Fibroblast of pulmonary artery (primary cell): Measurements from ENCODE around the gene VPS13D.

Experiments used
- DNase-seq: peaks from one replicate; pipeline ENCODE4 v3.0.0-alpha.2; 2010; ENCODE audit warnings: low read depth
- H3K4me3 ChIP-seq: replicated peaks from 2 replicates; pipeline ENCODE4 v1.5.1; 2011; ENCODE audit warnings: low read depth, mild to moderate bottlenecking, control low read depth, low read length, moderate library complexity
- TF ChIP-seq, protein P1 (sequence below): IDR thresholded peaks from 2 replicates; pipeline ENCODE4 v1.5.1; 2011; ENCODE audit warnings: mild to moderate bottlenecking, control low read depth, low read length, inconsistent platforms; ENCODE audit errors: missing control alignments

VPS13D gene

DNA sequence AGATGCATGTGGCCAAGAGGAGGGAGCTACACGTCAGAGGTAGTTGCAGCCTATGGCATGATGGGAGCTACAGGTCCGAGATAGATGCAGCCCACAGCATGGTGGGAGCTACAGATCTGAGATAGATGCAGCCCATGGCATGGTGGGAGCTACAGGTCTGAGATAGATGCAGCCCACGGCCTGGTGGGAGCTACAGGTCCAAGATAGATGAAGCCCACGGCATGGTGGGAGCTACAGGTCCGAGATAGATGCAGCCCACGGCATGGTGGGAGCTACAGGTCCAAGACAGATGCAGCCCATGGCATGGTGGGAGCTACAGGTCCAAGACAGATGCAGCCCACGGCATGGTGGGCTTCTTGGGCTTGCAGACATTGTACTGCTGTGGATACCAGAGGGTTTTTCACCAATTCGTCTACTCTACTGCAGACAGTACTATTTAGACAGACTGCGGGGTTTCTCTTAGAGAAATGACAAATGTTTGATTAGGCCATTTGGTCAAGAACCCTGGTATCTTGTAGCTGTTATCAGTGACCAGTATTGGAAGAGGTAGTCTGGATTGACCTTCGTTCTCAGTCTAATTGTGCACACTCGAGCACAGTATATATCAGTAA is 260.8 kb downstream of the VPS13D start:
- DNase-seq = no peak
- TF ChIP-seq, protein P1, sequence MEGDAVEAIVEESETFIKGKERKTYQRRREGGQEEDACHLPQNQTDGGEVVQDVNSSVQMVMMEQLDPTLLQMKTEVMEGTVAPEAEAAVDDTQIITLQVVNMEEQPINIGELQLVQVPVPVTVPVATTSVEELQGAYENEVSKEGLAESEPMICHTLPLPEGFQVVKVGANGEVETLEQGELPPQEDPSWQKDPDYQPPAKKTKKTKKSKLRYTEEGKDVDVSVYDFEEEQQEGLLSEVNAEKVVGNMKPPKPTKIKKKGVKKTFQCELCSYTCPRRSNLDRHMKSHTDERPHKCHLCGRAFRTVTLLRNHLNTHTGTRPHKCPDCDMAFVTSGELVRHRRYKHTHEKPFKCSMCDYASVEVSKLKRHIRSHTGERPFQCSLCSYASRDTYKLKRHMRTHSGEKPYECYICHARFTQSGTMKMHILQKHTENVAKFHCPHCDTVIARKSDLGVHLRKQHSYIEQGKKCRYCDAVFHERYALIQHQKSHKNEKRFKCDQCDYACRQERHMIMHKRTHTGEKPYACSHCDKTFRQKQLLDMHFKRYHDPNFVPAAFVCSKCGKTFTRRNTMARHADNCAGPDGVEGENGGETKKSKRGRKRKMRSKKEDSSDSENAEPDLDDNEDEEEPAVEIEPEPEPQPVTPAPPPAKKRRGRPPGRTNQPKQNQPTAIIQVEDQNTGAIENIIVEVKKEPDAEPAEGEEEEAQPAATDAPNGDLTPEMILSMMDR = no peak
- H3K4me3 ChIP-seq = no peak overlapping the region

DNA sequence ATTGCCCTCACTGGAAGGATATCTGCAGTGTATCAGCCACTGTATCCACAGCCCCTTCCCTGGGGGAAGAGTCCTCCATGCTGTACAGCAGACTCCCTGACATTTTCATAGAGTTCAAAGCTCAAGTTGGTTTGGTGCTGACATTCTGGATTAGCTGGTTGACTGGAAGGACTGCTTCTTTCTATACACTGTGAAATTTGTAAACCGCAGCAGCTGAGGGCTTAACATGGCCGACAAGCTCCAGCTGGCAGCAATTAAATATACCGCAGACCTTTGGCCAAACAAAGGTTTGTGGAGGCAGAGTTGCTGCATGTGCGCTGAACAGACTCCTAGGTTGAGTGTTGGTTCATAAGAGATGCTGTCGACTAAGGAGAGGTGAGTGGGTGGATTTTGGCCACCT is 261.8 kb downstream of the VPS13D start:
- H3K4me3 ChIP-seq = no peak overlapping the region
- DNase-seq = no peak
- TF ChIP-seq, protein P1 = no peak

DNA sequence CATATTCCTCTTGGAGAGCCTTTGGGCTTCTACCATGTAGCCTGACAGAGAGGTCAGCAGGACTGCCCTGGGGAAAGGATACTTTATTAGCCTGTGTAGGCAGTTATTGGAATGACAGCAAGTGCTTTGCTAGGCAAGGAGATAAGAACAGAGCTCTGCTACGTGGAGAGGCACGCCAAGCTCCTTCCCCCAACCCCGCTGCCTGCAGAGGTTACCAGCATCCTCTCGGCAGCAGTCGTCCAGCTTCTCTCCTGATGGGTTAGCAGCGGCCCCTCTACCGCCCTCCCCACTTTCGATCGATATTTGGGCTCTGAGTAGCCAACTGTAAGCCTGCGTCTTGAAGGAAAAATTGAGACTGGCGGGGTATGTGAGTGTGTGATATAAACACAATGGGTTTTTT is 265.9 kb downstream of the VPS13D start:
- TF ChIP-seq, protein P1 = no peak
- DNase-seq = no peak
- H3K4me3 ChIP-seq = no peak overlapping the region

DNA sequence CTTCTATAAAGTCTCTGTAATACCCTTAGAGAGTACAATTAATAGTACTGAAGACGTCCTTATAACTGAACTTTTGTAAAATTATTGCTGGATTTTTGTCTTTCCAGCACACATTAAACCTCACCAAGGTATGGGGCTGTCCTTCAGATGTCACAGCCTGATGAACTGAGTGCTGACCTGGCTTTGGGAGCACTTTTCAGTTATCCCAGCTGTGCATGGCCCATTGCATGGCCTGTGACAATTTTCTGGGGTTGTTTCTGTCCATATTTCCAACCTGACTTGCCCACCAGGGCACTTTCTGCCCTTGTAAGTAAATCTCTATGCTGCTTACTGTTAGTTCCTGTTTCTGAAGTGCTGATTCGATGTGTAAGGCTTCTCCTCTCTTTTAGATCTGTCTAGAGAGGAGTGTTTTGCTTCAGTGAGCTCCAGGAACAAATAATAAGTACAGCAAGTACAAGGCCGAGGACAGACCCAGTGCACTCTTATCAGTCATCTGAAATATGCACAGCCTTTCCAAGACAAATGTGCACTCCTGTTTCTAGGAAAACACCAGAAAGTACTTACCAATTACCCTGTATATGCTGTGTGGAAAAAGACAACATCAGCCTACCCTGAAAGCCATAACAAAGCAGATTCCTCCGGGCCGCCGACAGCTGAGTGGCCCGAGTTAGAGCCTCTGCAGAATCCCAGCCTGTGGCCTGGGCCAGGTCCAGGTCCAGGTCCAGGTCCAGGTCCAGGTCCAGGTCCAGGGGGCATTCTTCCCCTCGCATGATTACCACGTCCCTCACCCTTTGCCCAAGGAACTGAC is 266.5 kb downstream of the VPS13D start:
- H3K4me3 ChIP-seq = no peak overlapping the region
- DNase-seq = peak; percentile 45
- TF ChIP-seq, protein P1 = no peak

DNA sequence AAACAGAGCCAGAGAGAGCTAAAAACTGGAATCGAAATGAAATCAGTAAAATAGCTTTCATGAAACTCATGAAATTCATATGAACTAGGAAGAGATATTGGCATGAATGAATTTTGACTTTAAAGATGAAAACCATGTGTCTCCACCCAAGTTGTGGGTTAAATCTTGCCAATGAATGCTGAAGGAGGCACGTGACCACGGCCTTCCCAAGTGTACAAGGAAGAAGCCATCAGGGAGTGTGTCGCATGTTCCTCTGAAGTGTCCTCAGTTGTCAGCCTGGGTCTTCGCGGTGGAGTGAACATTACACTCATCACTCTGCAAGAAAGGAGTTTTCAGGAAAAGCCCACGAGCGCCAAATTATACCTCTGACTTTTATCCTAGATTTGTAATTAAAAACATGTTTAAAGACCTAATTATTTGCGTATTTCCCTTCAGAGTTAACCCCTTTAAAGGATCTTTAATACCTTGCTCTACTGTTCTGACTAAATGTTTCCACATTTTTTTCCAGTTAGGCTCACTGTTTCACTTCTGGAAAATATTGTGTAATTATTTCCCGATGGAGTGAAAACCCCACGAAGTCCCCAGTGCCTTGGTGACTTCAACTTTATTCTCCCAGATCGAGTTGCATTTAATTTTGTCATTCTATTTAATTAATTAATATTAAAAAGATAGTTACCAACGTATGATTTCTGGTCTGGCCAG is 269.9 kb downstream of the VPS13D start:
- TF ChIP-seq, protein P1 = no peak
- DNase-seq = no peak
- no peak overlapping the region for H3K4me3 ChIP-seq

DNA sequence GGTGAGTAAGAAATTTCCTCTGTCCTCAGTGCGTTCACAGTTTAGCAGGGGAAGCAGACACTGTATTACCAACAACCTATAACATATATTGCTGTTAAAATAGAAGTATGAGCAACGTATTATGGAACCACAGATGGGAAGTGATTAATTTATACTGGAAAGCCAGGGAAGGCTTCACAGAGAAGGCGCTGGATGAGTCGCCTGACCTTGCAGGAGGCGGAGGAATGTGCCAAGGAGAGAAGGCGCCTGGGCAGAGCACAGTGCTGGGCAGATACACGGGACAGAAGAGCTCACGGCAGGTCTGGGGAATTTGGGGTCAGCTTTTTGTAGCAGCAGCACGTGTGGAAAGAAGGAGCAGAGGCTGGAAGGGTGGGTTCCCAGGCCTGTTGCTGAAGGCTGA is 271.8 kb downstream of the VPS13D start:
- TF ChIP-seq, protein P1 = no peak
- no peak overlapping the region for H3K4me3 ChIP-seq
- peak; percentile 53 for DNase-seq
